H1 (cell line): ENCODE measurements around the gene RMC1. TPM values are rescaled to one million over a fixed set of nuclear protein-coding genes. Genes with fewer than 3 reads are reported as not detected.

ENCODE experiments used
- CTCF ChIA-PET: fragments of 300-600 bp; sonication (Branson Sonifier 250); formaldehyde crosslinking; loops from one replicate; lab custom pipeline; 2021; ENCODE audit not compliant: partially characterized antibody; lab: Charles Lee
- POLR2A ChIA-PET: fragments of 300-600 bp; sonication (Branson Sonifier 250); formaldehyde crosslinking; loops from one replicate; lab custom pipeline; 2021; ENCODE audit warnings: inconsistent platforms; ENCODE audit not compliant: partially characterized antibody; lab: Charles Lee
- DNase-seq, 2 experiments: peaks; one replicate each; pipeline versions ENCODE4 v3.0.0 to v3.0.0-alpha.2; 2010 to 2022; ENCODE audit warnings: low spot score in 2 of 2, low read depth in 1 of 2, mixed read lengths in 1 of 2
- FAIRE-seq: peaks from 2 replicates; lab custom pipeline; 2011; peaks lifted over from hg19 to GRCh38; lab: Jason Lieb, UNC
- H2AFZ ChIP-seq: 2 replicates; pipeline ENCODE4 v1.8.1; 2012; ENCODE audit warnings: low read length, inconsistent platforms
- H2AK5ac ChIP-seq: 2 replicates; pipeline ENCODE4 v1.6.1; 2013; ENCODE audit warnings: low read depth, low read length
- H2BK120ac ChIP-seq: replicated peaks from 2 replicates; pipeline ENCODE3; 2013; ENCODE audit warnings: low read depth, low read length, inconsistent platforms
- H2BK12ac ChIP-seq: 2 replicates; pipeline ENCODE4 v1.6.1; 2013; ENCODE audit warnings: low read depth, low read length
- H2BK15ac ChIP-seq: 2 replicates; pipeline ENCODE4 v1.6.1; 2013; ENCODE audit warnings: low read length
- H2BK20ac ChIP-seq: 2 replicates; pipeline ENCODE4 v1.6.1; 2013; ENCODE audit warnings: low read length
- H2BK5ac ChIP-seq: 2 replicates; pipeline ENCODE4 v1.6.1; 2013; ENCODE audit warnings: low read depth, low read length
- H3K14ac ChIP-seq: 2 replicates; pipeline ENCODE4 v1.6.1; 2013; ENCODE audit warnings: inconsistent platforms; ENCODE audit not compliant: insufficient read length
- H3K18ac ChIP-seq: 2 replicates; pipeline ENCODE4 v1.6.1; 2013; ENCODE audit warnings: low read length; ENCODE audit errors: extremely low read depth
- H3K23ac ChIP-seq: 2 replicates; pipeline ENCODE4 v1.6.1; 2013; ENCODE audit warnings: inconsistent platforms; ENCODE audit not compliant: insufficient read length
- H3K23me2 ChIP-seq: 2 replicates; pipeline ENCODE4 v1.6.1; 2013; ENCODE audit warnings: low read depth, low read length
- H3K27ac ChIP-seq: 2 replicates; pipeline ENCODE4 v1.6.1; 2011; ENCODE audit warnings: low read depth, low read length, inconsistent platforms
- H3K27me3 ChIP-seq, 4 experiments: replicated peaks in 1 of 4; 1 replicate in 1 of 4; 2 replicates in 3 of 4; pipeline versions ENCODE4 v1.6.1 to v1.8.1; 2011 to 2013; ENCODE audit warnings: low read length in 3 of 4, mild to moderate bottlenecking in 3 of 4, inconsistent platforms in 2 of 4, mixed read lengths in 2 of 4, moderate library complexity in 1 of 4; ENCODE audit not compliant: control insufficient read depth in 3 of 4, insufficient read depth in 3 of 4; ENCODE audit errors: extremely low read depth in 1 of 4
- H3K36me3 ChIP-seq, 4 experiments: 2 replicates each; pipeline versions ENCODE4 v1.6.1 to v1.8.1; 2011 to 2013; ENCODE audit warnings: mild to moderate bottlenecking in 4 of 4, low read length in 3 of 4, moderate library complexity in 2 of 4, control low read depth in 1 of 4, inconsistent platforms in 1 of 4; ENCODE audit not compliant: insufficient read depth in 4 of 4, control insufficient read depth in 2 of 4
- H3K4ac ChIP-seq: replicated peaks from 2 replicates; pipeline ENCODE3; 2013; ENCODE audit warnings: low read length, low read depth, mixed read lengths, inconsistent platforms; ENCODE audit not compliant: insufficient read length
- H3K4me1 ChIP-seq, 4 experiments: replicated peaks in 1 of 4; 1 replicate in 1 of 4; 2 replicates in 3 of 4; pipeline versions ENCODE4 v1.6.1 to v1.8.1; 2011 to 2013; ENCODE audit warnings: low read length in 3 of 4, inconsistent platforms in 2 of 4, mixed read lengths in 1 of 4; ENCODE audit not compliant: insufficient read depth in 4 of 4, control insufficient read depth in 3 of 4
- H3K4me2 ChIP-seq, 2 experiments: 2 replicates each; pipeline versions ENCODE4 v1.6.1 to v1.8.1; 2011 to 2013; ENCODE audit warnings: low read depth in 2 of 2, low read length in 2 of 2, control low read depth in 1 of 2, inconsistent platforms in 1 of 2, mild to moderate bottlenecking in 1 of 2; ENCODE audit not compliant: insufficient read depth in 1 of 2
- H3K4me3 ChIP-seq, 4 experiments: fragments of 200-600, 300-600 bp in 1 of 4; sonication (generic), shearing (Covaris generic), sonication (Bioruptor Twin) in 1 of 4; 2 replicates each; pipeline versions ENCODE4 v1.5.1 to v1.8.1; 2011 to 2016; ENCODE audit warnings: low read length in 4 of 4, low read depth in 3 of 4, control low read depth in 2 of 4, inconsistent platforms in 2 of 4, mild to moderate bottlenecking in 2 of 4, mixed read lengths in 1 of 4, moderate library complexity in 1 of 4; ENCODE audit not compliant: insufficient read depth in 2 of 4; ENCODE audit errors: extremely low read depth in 1 of 4
- H3K56ac ChIP-seq: replicated peaks from 2 replicates; pipeline ENCODE3; 2013; ENCODE audit warnings: low read depth, mild to moderate bottlenecking, mixed read lengths, low read length, inconsistent platforms; ENCODE audit not compliant: insufficient read length
- H3K79me1 ChIP-seq: 2 replicates; pipeline ENCODE4 v1.6.1; 2013; ENCODE audit warnings: low read depth, low read length, control low read depth
- H3K79me2 ChIP-seq, 2 experiments: 2 replicates each; pipeline versions ENCODE4 v1.6.1 to v1.8.1; 2012 to 2013; ENCODE audit warnings: low read length in 2 of 2, mild to moderate bottlenecking in 2 of 2, inconsistent platforms in 1 of 2; ENCODE audit not compliant: insufficient read depth in 2 of 2, control insufficient read depth in 1 of 2
- H3K9ac ChIP-seq, 4 experiments: replicated peaks in 1 of 4; 1 replicate in 1 of 4; 2 replicates in 3 of 4; pipeline versions ENCODE4 v1.6.1 to v1.8.1; 2011 to 2013; ENCODE audit warnings: low read depth in 3 of 4, low read length in 3 of 4, control low read depth in 2 of 4, mild to moderate bottlenecking in 2 of 4, moderate library complexity in 2 of 4, inconsistent platforms in 1 of 4; ENCODE audit errors: extremely low read depth in 1 of 4
- H3K9me3 ChIP-seq, 2 experiments: 2 replicates each; pipeline versions ENCODE4 v1.6.1 to v1.8.1; 2012 to 2013; ENCODE audit warnings: mild to moderate bottlenecking in 2 of 2, moderate library complexity in 2 of 2, control low read depth in 1 of 2, inconsistent platforms in 1 of 2, low read depth in 1 of 2, low read length in 1 of 2, mixed read lengths in 1 of 2; ENCODE audit not compliant: insufficient read depth in 2 of 2
- H4K20me1 ChIP-seq, 2 experiments: replicated peaks in 1 of 2; 2 replicates each; pipeline versions ENCODE3 to v1.8.1; 2011 to 2013; ENCODE audit warnings: inconsistent platforms in 2 of 2, low read length in 2 of 2, mild to moderate bottlenecking in 1 of 2; ENCODE audit not compliant: insufficient read depth in 2 of 2, control insufficient read depth in 1 of 2
- H4K5ac ChIP-seq: 2 replicates; pipeline ENCODE4 v1.6.1; 2013; ENCODE audit warnings: low read length, low read depth, mixed read lengths, inconsistent platforms; ENCODE audit not compliant: insufficient read length
- H4K8ac ChIP-seq: 2 replicates; pipeline ENCODE4 v1.8.0; 2013; ENCODE audit warnings: mild to moderate bottlenecking, moderate library complexity, low read length, inconsistent platforms; ENCODE audit not compliant: insufficient read depth; ENCODE audit errors: extremely low read depth
- H4K91ac ChIP-seq: replicated peaks from 2 replicates; pipeline ENCODE3; 2013; ENCODE audit warnings: low read length, mixed read lengths, inconsistent platforms; ENCODE audit not compliant: insufficient read length
- BACH1 ChIP-seq: IDR thresholded peaks from 2 replicates; pipeline ENCODE4 v1.6.1; 2012; ENCODE audit warnings: low read length, improper control_type of control experiment
- CBX5 ChIP-seq: fragments of 300-800, 300-1000 bp; sonication (generic); IDR thresholded peaks from 2 replicates; pipeline ENCODE4 v1.7.1; 2016; ENCODE audit warnings: antibody characterized with exemption, low read length, low read depth
- CEBPB ChIP-seq: IDR thresholded peaks from 2 replicates; pipeline ENCODE4 v1.6.1; 2012; ENCODE audit warnings: low read depth, low read length
- EP300 ChIP-seq, 2 experiments: IDR thresholded peaks; 1 replicate in 1 of 2; 2 replicates in 1 of 2; pipeline ENCODE4 v1.6.1; 2011 to 2012; ENCODE audit warnings: low read depth in 2 of 2, low read length in 2 of 2, mild to moderate bottlenecking in 2 of 2, borderline replicate concordance in 1 of 2, inconsistent platforms in 1 of 2, moderate library complexity in 1 of 2
- SIN3A ChIP-seq, 2 experiments: IDR thresholded peaks in 1 of 2; conservative IDR thresholded peaks in 1 of 2; 2 replicates each; pipeline ENCODE4 v1.6.1; 2011 to 2012; ENCODE audit warnings: low read length in 2 of 2, improper control_type of control experiment in 1 of 2, low read depth in 1 of 2, mild to moderate bottlenecking in 1 of 2
- TAF1 ChIP-seq: IDR thresholded peaks from 2 replicates; pipeline ENCODE4 v1.6.1; 2011; ENCODE audit warnings: mild to moderate bottlenecking, low read depth, low read length
- WGBS, 2 experiments: shearing (Covaris generic) in 1 of 2; methylation state at CpG; one replicate each; pipeline versions ENCODE4 v1.1.6 to v1.1.7; 2013 to 2015; ENCODE audit warnings: low lambda C conversion rate in 2 of 2, mixed read lengths in 2 of 2, inconsistent platforms in 1 of 2, low coverage in 1 of 2, missing lambda C conversion rate in 1 of 2; ENCODE audit not compliant: insufficient replicate concordance in 2 of 2, insufficient coverage in 1 of 2, insufficient read length in 1 of 2; ENCODE audit errors: extremely low coverage in 1 of 2, missing lambda C conversion rate in 1 of 2; 5-methylcytosine and 5-hydroxymethylcytosine counted together
- polyA plus RNA-seq, 7 experiments: library from polyadenylated mRNA; depleted of rRNA in 3 of 7; stranded (reverse) in 5 of 7; unstranded in 2 of 7; fragments of >200 nt in 5 of 7; fragments of 200-250 nt in 2 of 7; gene quantifications; 1 replicate in 5 of 7; 2 replicates in 1 of 7; 4 replicates in 1 of 7; pipeline versions ENCODE4 v1.2.1 to v1.2.3, GENCODE V29; 2011 to 2013; ENCODE audit warnings: missing spikeins in 2 of 7, mixed read lengths in 2 of 7
- total RNA-seq: library from RNA; stranded (reverse); fragmentation: NEBNext Ultra II Directional; extraction: Animal tissue kit (Norgen Biotek cat#: 25700); gene quantifications from 2 replicates; pipeline ENCODE4 v1.2.1, GENCODE V29; 2021

RMC1 gene
- total and polyA plus RNA-seq, 2 of the 8 experiments (the other 6 are each of a cell fraction or from before 2014, with no cell fraction given), result 16.4 to 20.1 TPM

- Histone ChIP-seq H2AFZ (no peak overlapping the region), H3K36me3 (peaks cover 48 to 83% (median 71%) of the 10 kb centered on the region in 4 experiments), H3K9me3 (no peaks in the 10 kb centered on the region), H3K9ac (no peak overlapping the region), H4K5ac (no peak overlapping the region), H3K4ac (no peak overlapping the region), H4K91ac (no peak overlapping the region), H3K23ac (no peak overlapping the region), H3K4me1 (no peaks in the 10 kb centered on the region), H2AK5ac (no peak overlapping the region), H4K8ac (no peak overlapping the region), H3K56ac (no peak overlapping the region), H2BK15ac (no peak overlapping the region), H3K14ac (no peak overlapping the region), H2BK5ac (no peak overlapping the region), H3K79me2 (no peaks in the 10 kb centered on the region), H3K23me2 (no peaks in the 10 kb centered on the region), H3K18ac (no peak overlapping the region), H2BK12ac (no peak overlapping the region), H3K79me1 (no peaks in the 10 kb centered on the region), H2BK20ac (no peak overlapping the region), H2BK120ac (no peak overlapping the region), H3K27me3 (no peaks in the 10 kb centered on the region), H3K27ac (no peak overlapping the region), H3K4me2 (no peak overlapping the region), H3K4me3 (no peak overlapping the region), H4K20me1 (peaks cover 1 to 7% of the 10 kb centered on the region in 2 experiments)
- no peak for FAIRE-seq
- no peak for TF ChIP-seq SIN3A (conservative IDR thresholded peaks at IDR 0.05 in 1 of 2, IDR thresholded peaks at IDR 0.05 in 1 of 2; ENCODE audit: low read depth in 1 of 2, low read length in 2 of 2)
- TF ChIP-seq CEBPB, result no peak
- no peak for TF ChIP-seq CBX5
- TF ChIP-seq BACH1, result no peak
- TF ChIP-seq EP300 (IDR thresholded peaks at IDR 0.05; ENCODE audit: borderline replicate concordance in 1 of 2, low read depth in 2 of 2, low read length in 2 of 2), result no peak
- TF ChIP-seq TAF1, result no peak
- DNase-seq, result no peak
- ChIA-PET POLR2A (interaction anchor here (1.1 kb wide), 1 partner anchor 13 kb away, joined by 3 read pairs; no protein-coding TSS in a partner anchor), CTCF (interaction anchor here (0.7 to 1.1 kb wide), 2 partner anchors 23 to 33 kb away, joined by 3 to 6 read pairs; no protein-coding TSS in a partner anchor)
- WGBS, 2 experiments, result 88% methylated on average over 9 of the region's 9 CpGs; no CpG with 5 or more reads in 1 of the 2 experiments
Observed at GRCh38 chr18:23539296-23539695, 36.0 kb downstream of the RMC1 start.
